NCI-H1105 (cell line): ENCODE measurements around the gene CDK5RAP1.
"Not testable (repeated sequence)": the region's sequence is repeated elsewhere in the genome, so short reads cannot be mapped to it uniquely, and the experiment has no call there.

Source experiments
- DNase-seq: peaks from one replicate; lab custom pipeline; 2025; lab: John Stamatoyannopoulos, UW

CDK5RAP1 gene, protein sequence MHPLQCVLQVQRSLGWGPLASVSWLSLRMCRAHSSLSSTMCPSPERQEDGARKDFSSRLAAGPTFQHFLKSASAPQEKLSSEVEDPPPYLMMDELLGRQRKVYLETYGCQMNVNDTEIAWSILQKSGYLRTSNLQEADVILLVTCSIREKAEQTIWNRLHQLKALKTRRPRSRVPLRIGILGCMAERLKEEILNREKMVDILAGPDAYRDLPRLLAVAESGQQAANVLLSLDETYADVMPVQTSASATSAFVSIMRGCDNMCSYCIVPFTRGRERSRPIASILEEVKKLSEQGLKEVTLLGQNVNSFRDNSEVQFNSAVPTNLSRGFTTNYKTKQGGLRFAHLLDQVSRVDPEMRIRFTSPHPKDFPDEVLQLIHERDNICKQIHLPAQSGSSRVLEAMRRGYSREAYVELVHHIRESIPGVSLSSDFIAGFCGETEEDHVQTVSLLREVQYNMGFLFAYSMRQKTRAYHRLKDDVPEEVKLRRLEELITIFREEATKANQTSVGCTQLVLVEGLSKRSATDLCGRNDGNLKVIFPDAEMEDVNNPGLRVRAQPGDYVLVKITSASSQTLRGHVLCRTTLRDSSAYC

GRCh38 chr20:33401184-33401920 is at the start of gene CDK5RAP1:
Gene CDK5RAP1 (minus strand): TSS chr20:33401519. CDS start chr20:33397064, 4,455 bp downstream.
- peak; percentile 93 for DNase-seq

DNA sequence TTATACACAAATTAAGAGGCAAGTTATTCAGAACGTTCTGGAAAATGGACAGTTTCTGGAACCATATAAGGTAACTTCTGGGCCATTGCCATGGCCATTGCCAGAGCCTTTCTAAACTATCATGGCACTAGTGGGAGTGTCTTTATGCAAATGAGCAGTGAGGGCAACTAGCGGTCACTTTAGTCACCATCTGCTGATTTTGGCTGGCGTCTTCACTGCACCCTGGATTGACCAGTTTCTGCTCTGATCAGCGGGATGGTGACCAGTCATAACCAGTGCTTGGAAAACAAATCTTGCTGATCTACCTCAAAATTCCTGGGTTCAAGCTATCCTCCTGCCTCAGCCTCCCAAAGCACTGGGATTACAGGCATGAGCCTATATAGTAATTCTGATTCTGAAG is 49.5 kb upstream of the CDK5RAP1 start:
- DNase-seq: no peak

DNA sequence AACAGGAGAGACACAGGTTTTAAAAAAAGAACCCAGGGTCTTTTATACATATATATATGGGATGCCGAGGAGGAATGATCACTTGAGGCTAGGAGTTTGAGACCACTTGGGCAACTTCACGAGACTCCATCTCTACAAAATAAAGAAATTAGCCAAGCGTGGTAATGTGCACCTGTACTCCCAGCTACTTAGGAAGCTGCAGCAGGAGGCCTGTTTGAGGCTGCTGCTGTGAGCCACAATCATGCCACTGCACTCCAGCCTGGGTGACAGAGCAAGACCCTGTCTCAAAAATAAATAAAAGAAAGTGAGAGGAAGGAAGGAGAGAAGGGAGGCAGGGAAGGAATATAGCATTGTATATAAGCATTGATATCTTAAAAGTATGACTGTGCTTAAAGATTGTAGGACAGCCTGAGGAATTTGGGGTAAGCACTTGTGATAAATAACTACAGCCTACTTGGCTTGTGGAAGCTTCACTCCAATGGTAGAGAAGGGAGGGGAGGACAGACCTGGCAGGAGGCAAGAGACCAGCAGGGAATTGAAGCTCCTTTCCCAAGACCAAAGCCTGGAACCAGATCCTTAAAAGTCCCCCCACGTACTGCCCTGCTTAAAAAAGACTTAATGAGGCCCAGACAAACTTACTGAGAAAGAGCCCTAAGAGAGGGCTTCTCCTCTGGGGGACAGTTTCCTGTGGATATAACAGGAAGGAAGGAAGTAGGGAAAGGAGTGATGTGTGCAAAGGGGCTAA is 44.7 kb upstream of the CDK5RAP1 start:
- DNase-seq: no peak

DNA sequence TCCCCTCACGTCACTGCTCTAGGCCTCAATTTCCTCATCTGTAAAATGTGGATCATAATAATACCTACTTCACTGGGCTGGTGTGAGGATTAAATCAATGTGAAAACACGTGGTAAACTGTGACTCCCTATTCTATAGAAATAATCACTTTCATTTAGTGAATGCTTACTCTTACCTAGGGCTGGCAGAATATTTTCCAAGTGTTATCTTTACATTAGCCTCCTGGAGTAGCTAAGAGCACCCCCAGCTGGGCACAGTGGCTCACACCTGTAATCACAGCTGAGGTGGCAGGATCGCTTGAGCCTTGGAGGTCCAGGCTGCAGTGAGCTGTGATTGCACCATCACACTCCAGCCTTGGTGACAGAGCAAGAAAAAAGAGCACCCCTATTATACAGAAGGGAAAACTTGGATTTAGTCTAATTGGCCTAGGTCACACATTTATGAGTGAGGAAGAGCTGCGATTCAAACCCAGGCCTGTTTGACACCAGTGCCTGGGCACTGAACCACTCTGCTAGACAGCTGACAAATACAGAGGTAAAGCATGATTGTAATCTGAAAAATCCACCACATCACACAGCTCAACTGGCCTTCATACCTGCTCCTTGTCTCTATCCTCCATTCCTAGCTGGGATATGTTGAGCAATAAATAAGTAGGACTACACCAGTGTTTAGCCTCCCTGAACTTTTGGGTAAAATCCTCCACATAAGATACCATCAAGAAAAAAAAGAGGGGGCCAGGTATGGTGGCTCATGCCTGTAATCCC is 43.7 kb upstream of the CDK5RAP1 start:
- no peak for DNase-seq

- peak; percentile 94 for DNase-seq
Observed at GRCh38 chr20:33443512-33444239, 42.4 kb upstream of the CDK5RAP1 start, which contains the start of gene SNTA1. Gene SNTA1 (minus strand): TSS chr20:33443763. CDS start chr20:33443620, 143 bp downstream.

- peak; percentile 41 for DNase-seq
Observed at GRCh38 chr20:33443006-33443511, 41.7 kb upstream of the CDK5RAP1 start.

- DNase-seq: no peak
Observed at GRCh38 chr20:33442136-33443005, 41.1 kb upstream of the CDK5RAP1 start.

DNA sequence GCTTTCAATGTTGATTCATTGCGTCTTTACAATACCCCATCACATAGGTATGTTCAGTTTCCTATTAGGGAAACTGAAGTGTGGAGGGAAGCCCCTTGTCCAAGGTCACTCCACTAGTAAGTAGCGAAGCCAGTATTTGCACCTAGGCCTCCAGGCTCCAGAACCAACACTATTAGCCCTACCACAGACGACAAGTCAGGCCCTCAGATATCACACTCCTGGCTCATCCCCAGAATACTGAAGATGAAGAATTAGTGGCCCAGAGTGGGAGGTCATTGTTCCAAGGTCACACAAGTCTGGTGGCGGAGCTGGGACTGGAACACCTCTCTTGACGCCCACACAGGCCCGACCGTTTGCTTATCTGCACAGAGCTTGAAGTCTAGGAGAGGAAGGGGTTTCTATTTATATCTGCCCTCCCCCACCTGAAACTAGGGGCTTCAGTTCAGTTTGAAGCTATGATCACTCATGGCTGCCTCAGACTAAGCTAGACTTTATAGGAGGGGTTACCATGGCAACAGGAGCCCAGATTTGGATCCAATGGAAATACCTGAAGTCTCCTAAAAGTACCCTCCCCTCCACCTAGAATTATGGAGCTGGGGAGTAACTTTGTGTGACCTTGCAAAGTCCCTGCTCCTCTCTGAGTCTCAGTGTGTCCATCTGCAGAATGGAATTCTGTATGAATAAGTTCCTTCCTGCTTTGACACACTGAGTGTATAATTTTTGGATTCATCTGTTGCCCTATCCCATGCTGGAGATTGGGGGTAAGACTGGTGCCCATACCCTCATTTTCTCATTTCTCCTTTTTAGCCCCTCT is 40.0 kb upstream of the CDK5RAP1 start:
- DNase-seq: peak; percentile 20

GRCh38 chr20:33440562-33440961 is 39.2 kb upstream of the CDK5RAP1 start:
- DNase-seq: not testable (repeated sequence)

DNA sequence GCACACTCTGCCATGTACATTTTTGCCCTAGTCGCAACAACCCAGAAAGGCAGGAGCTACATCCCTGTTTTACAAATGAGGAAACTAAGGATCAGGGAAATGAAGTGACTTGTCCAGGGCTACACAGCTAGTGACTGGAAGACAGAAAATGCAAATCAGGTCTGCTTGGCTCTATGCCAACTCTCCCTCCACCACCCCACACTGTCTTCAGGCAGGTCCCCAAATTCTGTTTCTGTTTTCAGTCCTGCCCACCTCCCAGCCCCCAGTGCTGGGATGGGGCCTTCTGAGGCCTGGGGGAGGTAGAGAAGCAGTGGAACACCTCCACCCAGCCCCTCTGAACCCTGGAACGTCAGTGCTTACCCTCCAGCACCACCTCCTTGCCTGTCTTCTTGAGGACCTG is 37.2 kb upstream of the CDK5RAP1 start:
- DNase-seq: no peak

- DNase-seq: no peak
Observed at GRCh38 chr20:33437141-33437911, 36.0 kb upstream of the CDK5RAP1 start.

DNA sequence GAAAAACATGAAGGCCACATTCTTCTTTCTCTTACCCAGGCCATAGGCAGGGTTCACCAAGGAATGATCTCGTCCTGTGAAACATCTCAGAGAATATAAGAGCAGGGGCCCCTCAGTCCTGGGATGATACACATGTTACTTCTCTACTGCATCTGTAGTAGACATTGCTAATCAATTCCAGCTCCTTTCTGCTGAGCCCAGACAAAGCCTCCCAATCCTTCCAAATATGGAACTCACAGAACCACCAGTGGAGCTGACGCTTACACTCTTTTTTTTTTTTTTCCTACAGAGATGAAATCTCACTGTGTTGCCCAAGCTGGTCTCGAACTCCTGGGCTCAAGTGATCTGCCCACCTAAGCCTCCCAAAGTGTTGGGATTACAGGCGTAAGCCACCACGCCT is 33.1 kb upstream of the CDK5RAP1 start:
- no peak for DNase-seq

GRCh38 chr20:33433465-33434234 is 32.3 kb upstream of the CDK5RAP1 start:
- no peak for DNase-seq

GRCh38 chr20:33431797-33432381 is 30.6 kb upstream of the CDK5RAP1 start:
- no peak for DNase-seq

DNA sequence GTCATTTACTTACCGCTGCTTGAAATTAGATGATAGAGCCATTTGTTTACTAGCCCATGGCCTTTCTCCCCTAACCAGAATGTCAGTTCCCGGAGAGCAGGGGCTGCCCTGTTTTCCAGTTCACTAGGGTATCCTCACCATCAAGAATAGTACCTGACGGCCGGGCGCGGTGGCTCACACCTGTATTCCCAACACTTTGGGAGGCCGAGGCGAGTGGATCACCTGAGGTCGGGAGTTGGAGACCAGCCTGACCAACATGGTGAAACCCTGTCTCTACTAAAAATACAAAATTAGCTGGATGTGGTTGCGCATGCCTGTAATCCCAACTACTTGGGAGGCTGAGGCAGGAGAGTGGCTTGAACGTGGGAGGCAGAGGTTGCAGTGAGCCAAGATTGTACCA is 22.6 kb upstream of the CDK5RAP1 start:
- DNase-seq: not testable (repeated sequence)

DNA sequence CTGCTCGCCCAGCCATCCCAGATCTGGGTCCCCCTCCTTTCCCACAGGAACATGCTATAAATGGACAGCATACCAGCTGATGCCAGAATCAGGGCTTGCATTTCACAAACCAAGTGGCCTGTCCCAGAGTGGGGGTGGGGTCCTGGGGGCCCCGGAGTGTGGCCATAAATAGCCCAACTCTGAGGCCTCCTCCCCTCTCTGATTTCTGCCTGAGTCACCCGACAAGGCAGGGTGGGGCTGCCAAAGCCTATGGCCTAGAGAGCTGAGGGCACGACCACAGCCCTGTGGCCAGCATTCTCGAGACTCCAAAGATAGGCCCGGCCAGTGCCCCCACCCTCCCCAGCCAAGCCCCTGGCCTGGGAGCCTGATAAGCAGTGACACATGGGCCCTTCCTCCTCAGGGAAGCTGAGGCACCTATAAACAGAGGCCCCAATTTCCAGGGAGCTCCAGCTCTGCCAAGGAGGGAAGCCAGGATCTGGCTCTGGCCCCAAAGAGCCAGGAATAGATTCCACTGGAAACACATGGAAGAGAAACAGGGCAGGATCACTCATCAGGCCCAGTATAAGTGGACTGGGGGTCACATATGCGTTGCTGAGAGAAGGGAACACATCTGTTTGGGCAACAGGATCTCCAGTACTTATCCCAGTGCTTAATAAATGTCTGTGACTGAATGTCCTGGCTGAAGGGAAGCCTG is 22.0 kb upstream of the CDK5RAP1 start:
- no peak for DNase-seq
